A172 (cell line): ENCODE measurements around the gene SIX3. TPM values are rescaled to one million over a fixed set of nuclear protein-coding genes. Genes with fewer than 3 reads are reported as not detected.

Source experiments
- DNase-seq: peaks from one replicate; pipeline ENCODE4 v3.0.0-alpha.2; 2015; ENCODE audit warnings: low spot score
- total RNA-seq: library from RNA; depleted of rRNA; stranded (reverse); fragments of >200 nt; shearing (Covaris generic); gene quantifications from 2 replicates; pipeline ENCODE4 v1.2.3, GENCODE V29; 2014

SIX3 gene
- total RNA-seq, 1 experiment from 2014 or later = not detected

DNA sequence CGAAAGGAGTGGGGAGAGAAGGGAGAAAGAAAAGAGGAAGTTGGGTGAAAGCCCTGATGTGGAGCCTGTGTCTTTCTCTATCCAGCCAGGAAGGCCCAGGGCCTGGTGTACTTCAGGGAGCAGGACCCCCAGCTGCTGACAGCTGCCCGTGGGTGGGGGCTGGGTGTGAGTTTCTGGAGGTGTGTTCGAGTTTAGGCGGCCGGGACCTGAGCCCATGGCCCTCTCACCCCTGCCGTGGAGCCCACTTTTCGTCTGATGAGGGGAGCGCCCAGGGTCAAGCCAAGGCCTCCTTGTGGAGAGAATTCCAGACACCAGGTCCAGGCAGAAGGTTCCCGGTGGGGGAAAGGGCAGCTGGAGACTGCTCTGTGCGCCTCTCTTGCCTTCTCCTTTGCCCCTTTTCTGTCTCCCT, 2.2 kb downstream of the SIX3 start:
- no peak for DNase-seq

- no peak for DNase-seq
Observed at GRCh38 chr2:44944102-44944951, 2.8 kb downstream of the SIX3 start.

DNA sequence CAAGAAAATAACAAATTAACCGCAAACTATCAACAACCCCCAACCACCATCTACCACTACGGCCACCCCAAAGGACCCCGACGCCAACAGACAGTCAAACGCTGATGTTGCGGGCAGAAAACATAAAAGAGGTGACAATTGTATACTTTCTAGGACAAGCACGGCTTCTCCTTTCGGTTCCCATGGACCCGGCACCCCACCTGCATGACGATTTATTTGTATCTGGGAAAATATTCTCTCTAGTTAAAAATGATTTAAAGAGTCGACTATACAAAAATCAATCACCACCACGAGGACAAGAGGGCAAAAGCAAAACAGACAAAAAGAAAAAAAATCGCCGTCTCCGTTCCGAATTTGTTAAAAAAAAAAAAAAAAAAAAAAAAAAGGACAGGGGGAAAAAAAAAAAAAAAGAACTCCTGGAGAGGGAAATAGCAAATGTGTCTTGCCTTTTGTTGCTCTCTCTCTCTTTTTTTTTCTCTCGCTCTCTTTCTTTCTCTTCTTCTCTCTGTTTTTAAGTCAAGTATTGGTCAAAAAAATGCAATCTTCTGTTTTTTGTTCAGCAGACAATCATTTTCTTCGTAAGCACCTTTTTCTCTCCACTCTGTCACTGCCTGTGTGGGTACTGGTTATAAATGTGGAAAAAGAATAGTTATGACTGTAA, 3.6 kb downstream of the SIX3 start:
- no peak for DNase-seq

GRCh38 chr2:44945676-44946371, 4.3 kb downstream of the SIX3 start:
- DNase-seq = no peak

- DNase-seq = no peak
Observed at GRCh38 chr2:44946372-44947027, 5.0 kb downstream of the SIX3 start.

- DNase-seq = no peak
Observed at GRCh38 chr2:44947028-44947375, 5.5 kb downstream of the SIX3 start.

GRCh38 chr2:44948565-44949328, 7.2 kb downstream of the SIX3 start:
- DNase-seq = no peak

GRCh38 chr2:44949329-44950151, 8.0 kb downstream of the SIX3 start:
- no peak for DNase-seq

GRCh38 chr2:44950646-44951045, 9.1 kb downstream of the SIX3 start:
- DNase-seq = no peak

DNA sequence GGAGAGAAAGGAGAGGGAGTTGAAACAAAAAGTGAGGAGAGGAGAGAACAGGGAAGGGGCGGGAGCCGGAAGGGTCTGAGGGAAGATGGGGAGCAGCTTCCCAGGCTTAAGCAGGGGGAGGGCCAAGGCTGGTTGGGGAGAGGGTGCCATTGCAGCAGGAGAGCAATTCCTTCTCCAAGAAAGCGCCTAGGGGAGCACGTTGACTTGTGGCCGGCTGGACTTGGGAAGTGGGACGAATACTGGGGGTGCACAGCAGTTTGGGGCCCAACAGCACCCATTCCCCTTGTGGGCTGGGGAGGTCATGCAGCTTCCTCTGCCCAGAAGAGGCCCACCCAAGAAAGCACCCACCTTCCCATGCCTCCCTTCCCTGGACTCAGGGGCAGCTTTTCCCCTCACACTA, 9.6 kb downstream of the SIX3 start:
- no peak for DNase-seq

GRCh38 chr2:44951714-44952113, 10.2 kb downstream of the SIX3 start:
- DNase-seq = no peak

DNA sequence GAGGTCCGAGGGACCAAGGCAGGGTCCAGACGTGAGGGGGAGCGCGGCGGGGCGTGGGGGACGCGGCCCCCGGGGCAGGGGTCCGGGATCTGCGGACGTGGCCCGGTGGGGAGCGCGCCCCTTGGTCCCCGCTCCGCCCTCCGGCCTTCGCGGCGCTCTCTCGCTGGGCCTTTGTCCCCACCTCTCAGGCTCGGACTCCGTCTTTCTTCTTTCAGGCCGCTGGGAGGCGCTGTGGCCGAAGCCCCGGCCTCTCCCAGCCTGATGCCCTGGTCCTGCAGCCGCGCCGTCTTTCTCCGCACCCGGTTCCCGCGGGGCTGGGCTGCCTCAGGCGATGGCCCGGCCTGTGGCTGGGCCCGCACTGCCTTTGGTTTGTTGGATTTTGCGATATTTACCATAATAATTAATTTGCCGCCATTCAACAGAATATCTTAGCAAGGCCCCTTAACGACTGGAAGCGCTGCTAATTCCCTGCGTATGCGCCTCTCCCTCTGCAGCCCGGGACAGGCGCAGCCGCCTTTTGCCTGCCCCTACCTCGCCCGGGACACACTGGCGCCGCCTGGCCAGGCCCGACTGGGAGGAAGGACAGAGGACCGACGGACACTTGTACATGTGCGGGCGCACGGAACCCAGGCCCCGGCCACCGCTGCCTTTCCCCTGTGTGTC, 10.8 kb downstream of the SIX3 start:
- DNase-seq = no peak

GRCh38 chr2:44952806-44953498, 11.4 kb downstream of the SIX3 start:
- no peak for DNase-seq

DNA sequence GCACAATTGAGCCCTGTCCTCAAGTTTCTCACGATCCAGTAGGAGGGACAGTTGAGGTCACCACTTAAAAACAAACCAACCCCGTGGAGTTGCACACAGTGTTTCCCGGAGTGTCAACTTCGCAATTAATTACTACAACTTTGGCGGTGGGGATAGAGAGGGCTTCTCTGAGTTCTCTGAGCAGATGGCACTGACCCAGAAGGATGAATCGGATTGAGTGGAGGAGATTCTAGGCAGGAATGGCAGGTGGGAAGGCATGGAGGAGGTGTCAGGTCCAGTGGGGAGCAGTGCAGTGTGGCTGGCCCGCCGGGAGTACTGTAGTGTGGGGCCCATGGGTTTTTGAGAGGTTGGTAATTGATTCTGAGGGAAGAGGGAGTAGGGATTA, 12.0 kb downstream of the SIX3 start:
- DNase-seq = no peak

DNA sequence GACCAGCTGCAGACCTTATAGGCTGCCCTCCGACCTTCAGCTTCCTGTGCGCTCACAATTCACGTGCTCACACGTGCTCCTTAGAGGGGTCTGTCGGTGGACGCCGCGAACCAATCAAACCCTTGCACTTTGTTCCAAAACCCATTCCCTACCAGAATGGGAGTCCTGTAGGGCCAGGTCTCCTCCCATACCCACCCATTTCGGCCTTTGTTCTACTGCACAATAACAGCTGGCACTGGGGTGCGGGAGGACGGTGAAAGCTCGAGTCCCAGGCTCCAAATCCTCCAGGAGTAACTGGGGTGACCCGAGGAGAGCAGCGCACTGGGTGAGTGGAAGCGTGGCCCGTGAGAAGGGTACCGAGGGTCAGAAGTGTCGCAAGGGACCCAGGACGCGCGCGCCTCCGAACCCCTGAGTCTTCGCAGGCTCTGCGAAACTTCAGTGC, 13.0 kb downstream of the SIX3 start:
- no peak for DNase-seq

GRCh38 chr2:44954889-44955592, 13.5 kb downstream of the SIX3 start:
- no peak for DNase-seq

DNA sequence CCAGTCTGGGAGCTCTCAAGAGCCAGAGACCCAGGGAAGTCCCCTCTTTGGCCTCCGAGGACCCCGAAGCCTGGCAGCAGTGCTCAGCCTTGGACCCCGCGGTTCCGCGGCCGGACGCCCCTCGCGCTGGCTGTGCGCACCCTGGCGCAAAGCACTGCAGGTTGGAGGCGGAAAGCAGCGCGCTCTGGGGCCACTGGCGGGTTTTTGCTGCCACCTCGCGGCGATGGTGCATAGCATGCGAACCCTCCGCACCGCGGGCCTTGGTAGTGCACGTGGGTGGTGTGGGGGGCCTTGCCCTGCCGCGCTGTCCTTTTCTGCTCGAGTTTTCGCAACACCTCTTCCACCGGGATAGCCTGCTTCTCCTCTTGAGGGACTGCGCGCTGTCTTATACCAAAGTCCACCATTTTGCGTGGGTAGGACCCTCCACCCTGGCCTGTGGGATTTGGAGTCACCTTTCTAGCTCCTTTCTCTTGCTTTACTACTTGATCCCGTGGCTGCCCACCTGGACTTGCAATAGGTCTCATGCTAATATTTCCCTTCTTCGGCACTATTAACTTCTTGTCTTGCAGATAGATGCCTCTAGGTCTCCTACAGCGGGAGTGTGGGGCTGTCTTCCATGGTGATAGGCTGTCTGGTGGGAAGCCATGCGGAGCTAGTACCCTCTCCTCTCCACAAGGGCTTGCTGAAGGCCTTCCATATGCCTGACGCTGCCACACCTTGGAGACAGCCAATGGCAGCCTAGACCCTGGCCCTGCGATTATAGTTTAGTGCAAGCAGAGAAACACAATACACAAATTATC, 14.3 kb downstream of the SIX3 start:
- peak; percentile 40 for DNase-seq

DNA sequence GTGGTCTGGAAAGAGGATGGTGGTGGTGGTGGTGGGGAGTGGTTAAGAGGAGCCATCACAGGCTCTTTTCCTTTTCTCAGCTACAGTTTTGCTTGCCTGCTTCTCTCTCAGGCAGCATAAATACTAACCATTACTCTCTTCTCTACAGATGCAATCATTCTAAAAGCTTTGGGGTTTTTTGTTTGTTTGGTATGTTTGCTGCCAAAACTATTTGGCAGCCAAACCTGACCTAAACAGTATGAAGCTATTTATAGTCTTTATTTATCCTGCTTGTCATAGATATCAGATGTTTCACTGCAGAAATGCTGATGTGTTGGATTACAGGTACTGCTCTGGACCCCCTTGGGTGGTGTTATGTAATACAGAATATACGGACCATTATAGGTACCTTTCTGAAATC, 15.3 kb downstream of the SIX3 start:
- DNase-seq = no peak
